Measurements from ENCODE around the gene UHRF2. TPM values are rescaled to one million over a fixed set of nuclear protein-coding genes. Genes with fewer than 3 reads are reported as not detected.

The UHRF2 gene
- total and polyA plus RNA-seq, 9 of the 15 experiments (the other 6 are each of a cell fraction or from before 2014, with no cell fraction given) = 5.6 to 39.0 (median 20.1) TPM

DNA sequence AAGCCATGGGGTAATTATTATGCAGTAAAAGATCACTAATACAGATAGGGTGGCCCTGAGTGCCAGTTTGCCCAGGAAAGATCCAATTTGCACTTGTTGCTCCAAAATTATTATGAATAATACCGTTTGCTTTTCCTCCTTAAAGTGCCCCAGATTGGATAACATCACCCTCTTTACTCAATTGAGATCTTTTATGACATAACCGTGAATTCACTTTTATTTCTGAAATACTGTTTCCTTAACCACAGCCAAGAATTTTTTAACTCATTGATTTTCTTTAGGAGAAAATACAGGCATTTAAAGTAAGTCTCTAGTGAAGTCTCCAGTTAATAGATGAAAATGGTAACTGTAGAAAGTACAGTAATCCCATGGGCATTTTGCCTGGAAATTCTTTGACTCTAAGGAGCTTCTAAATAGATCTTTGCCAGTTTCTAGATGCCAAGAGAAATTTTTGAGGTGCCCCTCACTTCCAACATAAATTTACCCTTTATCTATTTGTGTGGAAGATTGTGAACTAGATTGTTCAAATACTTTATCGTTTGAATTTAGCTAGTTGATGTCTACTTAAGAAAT is 99.2 kb downstream of the UHRF2 start (continued):
- TF ChIP-seq, protein P1, sequence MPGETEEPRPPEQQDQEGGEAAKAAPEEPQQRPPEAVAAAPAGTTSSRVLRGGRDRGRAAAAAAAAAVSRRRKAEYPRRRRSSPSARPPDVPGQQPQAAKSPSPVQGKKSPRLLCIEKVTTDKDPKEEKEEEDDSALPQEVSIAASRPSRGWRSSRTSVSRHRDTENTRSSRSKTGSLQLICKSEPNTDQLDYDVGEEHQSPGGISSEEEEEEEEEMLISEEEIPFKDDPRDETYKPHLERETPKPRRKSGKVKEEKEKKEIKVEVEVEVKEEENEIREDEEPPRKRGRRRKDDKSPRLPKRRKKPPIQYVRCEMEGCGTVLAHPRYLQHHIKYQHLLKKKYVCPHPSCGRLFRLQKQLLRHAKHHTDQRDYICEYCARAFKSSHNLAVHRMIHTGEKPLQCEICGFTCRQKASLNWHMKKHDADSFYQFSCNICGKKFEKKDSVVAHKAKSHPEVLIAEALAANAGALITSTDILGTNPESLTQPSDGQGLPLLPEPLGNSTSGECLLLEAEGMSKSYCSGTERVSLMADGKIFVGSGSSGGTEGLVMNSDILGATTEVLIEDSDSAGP (CRISPR knock-in tag; IDR thresholded peaks at IDR 0.05) = no peak
- TF ChIP-seq HNRNPK (IDR thresholded peaks at IDR 0.05; ENCODE audit: low read depth, low read length, poor library complexity, severe bottlenecking) (no peak), ETS2 (tag; IDR thresholded peaks at IDR 0.05; ENCODE audit: borderline replicate concordance, poor library complexity, severe bottlenecking) (no peak), MEF2D (tag; conservative IDR thresholded peaks at IDR 0.05; ENCODE audit: low read depth) (no peak), ZFPM2 (CRISPR knock-in tag; IDR thresholded peaks at IDR 0.05) (no peak)

DNA sequence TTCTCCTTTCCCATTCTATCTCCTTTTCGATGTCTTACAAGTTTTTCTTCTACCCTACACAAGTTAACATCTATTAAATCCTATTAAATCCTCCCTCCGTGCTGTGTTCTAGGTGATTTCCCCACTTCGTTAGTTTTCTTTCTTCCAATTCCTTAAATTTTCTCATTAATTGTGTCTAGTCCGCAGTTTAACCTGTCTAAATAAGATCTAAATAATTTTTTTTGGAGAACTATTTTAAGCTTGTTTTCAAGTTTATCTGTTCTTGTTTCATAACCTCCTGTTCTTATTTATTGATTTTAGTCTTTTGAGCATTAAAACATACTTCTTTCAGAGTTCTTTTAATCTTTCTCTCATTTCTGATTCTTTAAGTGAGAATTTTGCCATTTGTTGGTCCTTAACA is 109.3 kb downstream of the UHRF2 start:
- 18% methylated on average over 4 of the region's 4 CpGs for WGBS (ENCODE audit: insufficient coverage, low coverage, missing lambda C conversion rate)
- CTCF ChIA-PET (ENCODE audit: low intra/inter-chr PET ratio) = no interaction called here

More for the DNA sequence above, 109.3 kb downstream of the UHRF2 start:
- TF ChIP-seq CEBPG (CRISPR knock-in tag; IDR thresholded peaks at IDR 0.05) (no peak), CEBPG (tag; conservative IDR thresholded peaks at IDR 0.05 in 1 of 2, IDR thresholded peaks at IDR 0.05 in 1 of 2) (no peak), CREBBP (IDR thresholded peaks at IDR 0.05; ENCODE audit: low read depth, low read length) (no peak), GABPB1 (CRISPR knock-in tag; IDR thresholded peaks at IDR 0.05) (no peak)
- TF ChIP-seq, protein P2, sequence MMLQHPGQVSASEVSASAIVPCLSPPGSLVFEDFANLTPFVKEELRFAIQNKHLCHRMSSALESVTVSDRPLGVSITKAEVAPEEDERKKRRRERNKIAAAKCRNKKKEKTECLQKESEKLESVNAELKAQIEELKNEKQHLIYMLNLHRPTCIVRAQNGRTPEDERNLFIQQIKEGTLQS (IDR thresholded peaks at IDR 0.05) = no peak
- TF ChIP-seq, protein P2 (CRISPR knock-in tag; conservative IDR thresholded peaks at IDR 0.05) = no peak
- H3K36me3 ChIP-seq (ENCODE audit: control insufficient read depth, insufficient read depth, low read length) = no peaks in the 10 kb centered on the region
- no peak for ATAC-seq
- in situ Hi-C loops (cut with MboI) (no loop called here), intact Hi-C loops (cut with micrococcal nuclease) (no loop called here)
- H3K9me3 ChIP-seq (replicated peaks; ENCODE audit: control insufficient read depth, insufficient read depth, low read depth, low read length) = no peaks in the 10 kb centered on the region
- no peak overlapping the region for H3K4me2 ChIP-seq (ENCODE audit: insufficient read depth, low read length)
- H3K4me1 ChIP-seq (replicated peaks in 1 of 2; ENCODE audit: control insufficient read depth in 2 of 2, insufficient read depth in 2 of 2, low read length in 2 of 2) = no peaks in the 10 kb centered on the region
- POLR2A ChIA-PET = no interaction called here
- H3K27ac ChIP-seq (ENCODE audit: extremely low read depth, low read depth, low read length) = no peak overlapping the region
- BruUV-seq (replicated peaks) = no TSS peak
- no peaks in the 10 kb centered on the region for H3K27me3 ChIP-seq (ENCODE audit: control insufficient read depth in 2 of 2, insufficient read depth in 2 of 2, low read length in 2 of 2)
- H3K9me1 ChIP-seq (ENCODE audit: control insufficient read depth, insufficient read depth, low read length) = no peaks in the 10 kb centered on the region
- no peak for FAIRE-seq
- H2AFZ ChIP-seq (ENCODE audit: low read depth, low read length) = no peak overlapping the region
- H3K79me2 ChIP-seq (ENCODE audit: control insufficient read depth, insufficient read depth, low read length) = no peaks in the 10 kb centered on the region
- H4K20me1 ChIP-seq (replicated peaks; ENCODE audit: control insufficient read depth, insufficient read depth, low read length) = no peaks in the 10 kb centered on the region
- DNase-seq (ENCODE audit: extremely low read depth in 1 of 4, low spot score in 3 of 4) = no peak
- no peak overlapping the region for H3K9ac ChIP-seq (ENCODE audit: insufficient read depth in 1 of 2, low read depth in 2 of 2, low read length in 2 of 2)
- no peak overlapping the region for H3K4me3 ChIP-seq
